Muscle layer of colon (tissue), 2 donors: ENCODE measurements around the gene ALOX15B.

Source experiments
- H3K27ac ChIP-seq: one replicate; pipeline ENCODE4 v1.7.0; 2013; ENCODE audit warnings: low read depth, mild to moderate bottlenecking, low read length, moderate library complexity
- H3K27me3 ChIP-seq, 2 donors: one replicate each; pipeline ENCODE4 v1.7.0; 2013; ENCODE audit warnings: low read length in 2 of 2, mild to moderate bottlenecking in 2 of 2; ENCODE audit not compliant: insufficient read depth in 2 of 2, control insufficient read depth in 1 of 2
- H3K36me3 ChIP-seq: one replicate; pipeline ENCODE4 v1.7.0; 2013; ENCODE audit warnings: mild to moderate bottlenecking, low read length; ENCODE audit not compliant: insufficient read depth
- H3K4me1 ChIP-seq: one replicate; pipeline ENCODE4 v1.7.0; 2013; ENCODE audit warnings: mild to moderate bottlenecking, low read length; ENCODE audit not compliant: insufficient read depth
- H3K4me3 ChIP-seq, 2 donors: one replicate each; pipeline ENCODE4 v1.7.0; 2013; ENCODE audit warnings: low read length in 2 of 2, low read depth in 1 of 2, mild to moderate bottlenecking in 1 of 2, moderate library complexity in 1 of 2
- H3K9ac ChIP-seq: one replicate; pipeline ENCODE4 v1.7.0; 2013; ENCODE audit warnings: low read length
- H3K9me3 ChIP-seq: one replicate; pipeline ENCODE4 v1.7.0; 2013; ENCODE audit warnings: mild to moderate bottlenecking, low read length
- donor health status: abdominal sarcoma.
- donor health status: Adenocarcinoma of cecum.

ALOX15B gene

GRCh38 chr17:8004899-8005298, 34.0 kb upstream of the ALOX15B start:
- H3K9me3 ChIP-seq = no peaks in the 10 kb centered on the region
- no peaks in the 10 kb centered on the region for H3K36me3 ChIP-seq
- H3K27me3 ChIP-seq = peaks cover 20 to 62% of the 10 kb centered on the region in 2 donors
- no peak overlapping the region for H3K4me3 ChIP-seq
- H3K9ac ChIP-seq = no peak overlapping the region
- H3K4me1 ChIP-seq = no peaks in the 10 kb centered on the region
- H3K27ac ChIP-seq = no peak overlapping the region

- H3K9ac ChIP-seq = no peak overlapping the region
These were observed 33.5 kb upstream of the ALOX15B start for GRCh38 chr17:8005357-8005756.

GRCh38 chr17:8005967-8006730, 32.7 kb upstream of the ALOX15B start:
- Histone ChIP-seq H3K9ac (no peak overlapping the region), H3K9me3 (no peaks in the 10 kb centered on the region), H3K4me3 (no peak overlapping the region), H3K36me3 (no peaks in the 10 kb centered on the region), H3K4me1 (no peaks in the 10 kb centered on the region), H3K27ac (no peak overlapping the region), H3K27me3 (peaks cover 20 to 53% of the 10 kb centered on the region in 2 donors)

More at GRCh38 chr17:8005357-8005756, 33.5 kb upstream of the ALOX15B start:
- Histone ChIP-seq H3K9me3 (no peaks in the 10 kb centered on the region), H3K4me3 (no peak overlapping the region), H3K4me1 (no peaks in the 10 kb centered on the region), H3K27ac (no peak overlapping the region), H3K27me3 (peaks cover 20 to 61% of the 10 kb centered on the region in 2 donors), H3K36me3 (no peaks in the 10 kb centered on the region)

- Histone ChIP-seq H3K9ac (no peak overlapping the region), H3K4me3 (no peak overlapping the region), H3K9me3 (no peaks in the 10 kb centered on the region), H3K27ac (no peak overlapping the region), H3K4me1 (no peaks in the 10 kb centered on the region), H3K27me3 (peaks cover 18 to 48% of the 10 kb centered on the region in 2 donors), H3K36me3 (no peaks in the 10 kb centered on the region)
These were observed 31.8 kb upstream of the ALOX15B start for GRCh38 chr17:8006836-8007680.

GRCh38 chr17:8007836-8008235, 31.0 kb upstream of the ALOX15B start:
- Histone ChIP-seq H3K27ac (no peak overlapping the region), H3K9me3 (no peaks in the 10 kb centered on the region), H3K4me3 (no peak overlapping the region), H3K9ac (no peak overlapping the region), H3K27me3 (peaks cover 12 to 40% of the 10 kb centered on the region in 2 donors), H3K36me3 (no peaks in the 10 kb centered on the region), H3K4me1 (no peaks in the 10 kb centered on the region)

GRCh38 chr17:8012045-8012580, 26.7 kb upstream of the ALOX15B start:
- Histone ChIP-seq H3K27me3 (peaks cover 7 to 33% of the 10 kb centered on the region in 2 donors), H3K9ac (no peak overlapping the region)

GRCh38 chr17:8012996-8013640, 25.7 kb upstream of the ALOX15B start:
- Histone ChIP-seq H3K27ac (no peak overlapping the region), H3K27me3 (peaks cover 7 to 29% of the 10 kb centered on the region in 2 donors), H3K9me3 (no peaks in the 10 kb centered on the region), H3K9ac (no peak overlapping the region), H3K36me3 (no peaks in the 10 kb centered on the region), H3K4me3 (no peak overlapping the region), H3K4me1 (peaks cover 12% of the 10 kb centered on the region)

More at GRCh38 chr17:8012045-8012580, 26.7 kb upstream of the ALOX15B start:
- Histone ChIP-seq H3K36me3 (no peaks in the 10 kb centered on the region), H3K4me1 (peaks cover 12% of the 10 kb centered on the region), H3K9me3 (no peaks in the 10 kb centered on the region), H3K4me3 (no peak overlapping the region), H3K27ac (no peak overlapping the region)

- peaks cover 12% of the 10 kb centered on the region for H3K4me1 ChIP-seq
- peaks cover 7 to 29% of the 10 kb centered on the region in 2 donors for H3K27me3 ChIP-seq
- H3K36me3 ChIP-seq = no peaks in the 10 kb centered on the region
- no peaks in the 10 kb centered on the region for H3K9me3 ChIP-seq
- no peak overlapping the region for H3K4me3 ChIP-seq
- no peak overlapping the region for H3K9ac ChIP-seq
- H3K27ac ChIP-seq = no peak overlapping the region
These were observed 24.9 kb upstream of the ALOX15B start for GRCh38 chr17:8013731-8014557.

GRCh38 chr17:8014558-8014850, 24.4 kb upstream of the ALOX15B start:
- no peak overlapping the region for H3K27ac ChIP-seq
- H3K4me3 ChIP-seq = no peak overlapping the region
- peaks cover 7 to 29% of the 10 kb centered on the region in 2 donors for H3K27me3 ChIP-seq
- no peak overlapping the region for H3K9ac ChIP-seq
- peaks cover 12% of the 10 kb centered on the region for H3K4me1 ChIP-seq
- no peaks in the 10 kb centered on the region for H3K36me3 ChIP-seq
- no peaks in the 10 kb centered on the region for H3K9me3 ChIP-seq

GRCh38 chr17:8015236-8015956, 23.5 kb upstream of the ALOX15B start:
- H3K27me3 ChIP-seq = peaks cover 7 to 29% of the 10 kb centered on the region in 2 donors
- no peak overlapping the region for H3K27ac ChIP-seq
- H3K4me1 ChIP-seq = peaks cover 12% of the 10 kb centered on the region
- no peak overlapping the region for H3K4me3 ChIP-seq
- H3K9me3 ChIP-seq = no peaks in the 10 kb centered on the region
- no peak overlapping the region for H3K9ac ChIP-seq
- H3K36me3 ChIP-seq = no peaks in the 10 kb centered on the region
